Neuronal stem cell (in vitro differentiated cells): Measurements from ENCODE around the gene KRT222.

Source experiments
- DNase-seq: peaks from one replicate; pipeline ENCODE4 v3.0.0-alpha.2; 2013; ENCODE audit warnings: low spot score
- H2AFZ ChIP-seq: one replicate; pipeline ENCODE4 v1.6.1; 2013; ENCODE audit warnings: mild to moderate bottlenecking, low read length, inconsistent platforms
- H2AK5ac ChIP-seq: 2 replicates; pipeline ENCODE4 v1.6.1; 2013; ENCODE audit warnings: low read depth, mild to moderate bottlenecking, inconsistent platforms, low read length, moderate library complexity, mixed read lengths
- H2BK120ac ChIP-seq: 2 replicates; pipeline ENCODE4 v1.6.1; 2013; ENCODE audit warnings: low read depth, mild to moderate bottlenecking, inconsistent platforms, low read length, moderate library complexity, mixed read lengths
- H2BK12ac ChIP-seq: one replicate; pipeline ENCODE4 v1.6.1; 2013; ENCODE audit warnings: low read length, inconsistent platforms
- H2BK15ac ChIP-seq: 2 replicates; pipeline ENCODE4 v1.6.1; 2013; ENCODE audit warnings: mild to moderate bottlenecking, low read length, inconsistent platforms, mixed read lengths
- H2BK5ac ChIP-seq: one replicate; pipeline ENCODE4 v1.6.1; 2013; ENCODE audit warnings: inconsistent platforms, mild to moderate bottlenecking, low read length, moderate library complexity
- H3K14ac ChIP-seq: one replicate; pipeline ENCODE4 v1.6.1; 2013; ENCODE audit warnings: low read length, inconsistent platforms
- H3K18ac ChIP-seq: 2 replicates; pipeline ENCODE4 v1.6.1; 2013; ENCODE audit warnings: low read length, inconsistent platforms
- H3K23ac ChIP-seq: 2 replicates; pipeline ENCODE4 v1.6.1; 2013; ENCODE audit warnings: low read depth, mild to moderate bottlenecking, mixed read lengths, low read length, inconsistent platforms; ENCODE audit not compliant: poor library complexity
- H3K27ac ChIP-seq: replicated peaks from 3 replicates; pipeline ENCODE4 v1.5.1; 2013; ENCODE audit warnings: low read length, inconsistent platforms
- H3K27me3 ChIP-seq, 3 experiments: 2 replicates each; pipeline ENCODE4 v1.6.1; 2013; ENCODE audit warnings: low read length in 3 of 3, mild to moderate bottlenecking in 2 of 3, inconsistent platforms in 1 of 3, low read depth in 1 of 3, mixed read lengths in 1 of 3, moderate library complexity in 1 of 3; ENCODE audit not compliant: control insufficient read depth in 3 of 3, insufficient read depth in 3 of 3
- H3K36me3 ChIP-seq, 2 donors: replicated peaks in 1 of 2; 2 replicates each; pipeline ENCODE4 v1.6.1; 2013; ENCODE audit warnings: low read length in 2 of 2; ENCODE audit not compliant: control insufficient read depth in 2 of 2, insufficient read depth in 2 of 2
- H3K4ac ChIP-seq: 2 replicates; pipeline ENCODE4 v1.6.1; 2013; ENCODE audit warnings: inconsistent platforms, mild to moderate bottlenecking, low read length, moderate library complexity
- H3K4me1 ChIP-seq, 2 donors: 1 replicate in 1 of 2; 2 replicates in 1 of 2; pipeline ENCODE4 v1.6.1; 2013; ENCODE audit warnings: low read length in 2 of 2, low read depth in 1 of 2; ENCODE audit not compliant: control insufficient read depth in 2 of 2, insufficient read depth in 1 of 2
- H3K4me2 ChIP-seq: one replicate; pipeline ENCODE4 v1.6.1; 2013; ENCODE audit warnings: mild to moderate bottlenecking, low read length, inconsistent platforms; ENCODE audit not compliant: insufficient read depth, poor library complexity, severe bottlenecking
- H3K4me3 ChIP-seq, 2 donors: 2 replicates each; pipeline ENCODE4 v1.5.1; 2013; ENCODE audit warnings: low read length in 2 of 2, mild to moderate bottlenecking in 2 of 2, inconsistent platforms in 1 of 2, moderate library complexity in 1 of 2
- H3K79me1 ChIP-seq: one replicate; pipeline ENCODE4 v1.6.1; 2013; ENCODE audit warnings: low read depth, mild to moderate bottlenecking, inconsistent platforms, low read length, moderate library complexity
- H3K9ac ChIP-seq: one replicate; pipeline ENCODE4 v1.6.1; 2013; ENCODE audit warnings: mild to moderate bottlenecking, low read depth, low read length, inconsistent platforms; ENCODE audit not compliant: poor library complexity
- H3K9me3 ChIP-seq, 2 donors: replicated peaks in 1 of 2; 2 replicates each; pipeline versions ENCODE3 to v1.6.1; 2013; ENCODE audit warnings: low read length in 2 of 2, mild to moderate bottlenecking in 2 of 2, inconsistent platforms in 1 of 2, low read depth in 1 of 2, mixed read lengths in 1 of 2, moderate library complexity in 1 of 2; ENCODE audit not compliant: control insufficient read depth in 2 of 2, insufficient read depth in 1 of 2
- H4K8ac ChIP-seq: one replicate; pipeline ENCODE4 v1.6.1; 2013; ENCODE audit warnings: low read depth, mild to moderate bottlenecking, inconsistent platforms, low read length, moderate library complexity
- H4K91ac ChIP-seq: one replicate; pipeline ENCODE4 v1.6.1; 2013; ENCODE audit warnings: low read length, low read depth, mild to moderate bottlenecking, inconsistent platforms; ENCODE audit not compliant: poor library complexity
- WGBS, 2 donors: extraction: QIAGEN DNeasy Blood & Tissue Kit; methylation state at CpG; one replicate each; pipeline ENCODE4 v1.1.7; 2013; ENCODE audit warnings: missing lambda C conversion rate in 2 of 2, mixed read lengths in 1 of 2; ENCODE audit not compliant: insufficient read length in 2 of 2, insufficient replicate concordance in 1 of 2; ENCODE audit errors: extremely low coverage in 2 of 2; 5-methylcytosine and 5-hydroxymethylcytosine counted together

The KRT222 gene

DNA sequence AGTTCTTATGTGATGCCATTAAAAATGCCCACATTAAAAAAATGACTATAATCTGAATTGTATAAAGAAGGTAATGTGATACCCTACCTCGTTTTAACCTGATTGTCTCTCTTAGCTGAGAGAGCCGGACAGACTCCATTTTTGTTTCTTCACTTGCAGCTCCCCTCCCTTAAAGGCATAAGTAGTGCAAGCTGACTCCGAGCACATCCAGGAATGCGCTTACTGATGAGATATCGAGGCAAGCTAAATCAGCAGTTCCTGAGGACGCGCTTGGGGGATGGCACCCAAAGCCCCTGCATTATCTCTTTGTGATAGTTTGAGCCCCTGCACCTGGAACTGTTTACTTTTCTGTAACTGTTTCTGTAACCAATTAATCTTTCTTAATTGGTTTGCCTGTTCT, 32.3 kb upstream of the KRT222 start:
- Histone ChIP-seq H3K23ac (no peak overlapping the region), H3K18ac (no peak overlapping the region), H3K36me3 (no peaks in the 10 kb centered on the region), H2BK15ac (no peak overlapping the region), H2BK120ac (no peak overlapping the region), H3K9ac (no peak overlapping the region), H3K4ac (no peak overlapping the region), H2AFZ (no peak overlapping the region), H3K14ac (no peak overlapping the region), H3K4me1 (peaks cover 0 to 2% of the 10 kb centered on the region in 2 donors), H3K9me3 (no peaks in the 10 kb centered on the region), H2BK5ac (no peak overlapping the region), H3K79me1 (no peaks in the 10 kb centered on the region), H3K27ac (no peak overlapping the region), H2AK5ac (no peak overlapping the region), H2BK12ac (no peak overlapping the region), H3K4me3 (no peak overlapping the region), H4K8ac (no peak overlapping the region), H4K91ac (no peak overlapping the region), H3K27me3 (peaks cover 0 to 23% (median 0%) of the 10 kb centered on the region in 3 experiments), H3K4me2 (no peak overlapping the region)
- no peak for DNase-seq
- WGBS, 2 donors = no CpG with 5 or more reads among the region's 7 CpGs

DNA sequence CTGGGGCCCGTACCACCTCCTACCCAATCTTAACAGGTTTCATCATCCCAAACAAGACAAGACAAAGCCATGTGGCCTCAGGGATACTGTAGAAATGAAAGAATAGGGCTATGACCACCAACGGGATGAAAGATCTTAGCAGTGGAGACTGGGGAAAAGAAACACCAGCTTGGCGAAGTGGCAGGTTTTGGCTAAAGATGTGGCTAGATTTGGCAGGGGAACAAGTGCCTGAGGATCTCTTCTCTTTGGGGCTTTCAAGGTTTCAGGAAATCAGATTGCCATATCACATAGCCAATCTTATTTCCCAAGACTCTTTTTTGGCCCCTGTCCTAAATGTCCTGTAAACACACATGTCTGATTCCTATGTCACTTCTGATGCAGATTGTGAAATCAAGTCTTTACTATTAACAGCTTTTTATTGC, 31.7 kb upstream of the KRT222 start:
- Histone ChIP-seq H2BK120ac (no peak overlapping the region), H3K9me3 (no peaks in the 10 kb centered on the region), H3K4me2 (no peak overlapping the region), H3K9ac (no peak overlapping the region), H3K27me3 (peaks cover 0 to 23% (median 0%) of the 10 kb centered on the region in 3 experiments), H3K23ac (no peak overlapping the region), H3K18ac (no peak overlapping the region), H2BK12ac (no peak overlapping the region), H4K8ac (no peak overlapping the region), H3K4me1 (peaks cover 0 to 2% of the 10 kb centered on the region in 2 donors), H3K4ac (no peak overlapping the region), H3K79me1 (no peaks in the 10 kb centered on the region), H3K36me3 (no peaks in the 10 kb centered on the region), H2BK5ac (no peak overlapping the region), H3K27ac (no peak overlapping the region), H2BK15ac (no peak overlapping the region), H3K4me3 (no peak overlapping the region), H4K91ac (no peak overlapping the region), H2AFZ (no peak overlapping the region), H3K14ac (no peak overlapping the region), H2AK5ac (no peak overlapping the region)
- no peak for DNase-seq
- WGBS, 2 donors = no CpG with 5 or more reads among the region's 3 CpGs

DNA sequence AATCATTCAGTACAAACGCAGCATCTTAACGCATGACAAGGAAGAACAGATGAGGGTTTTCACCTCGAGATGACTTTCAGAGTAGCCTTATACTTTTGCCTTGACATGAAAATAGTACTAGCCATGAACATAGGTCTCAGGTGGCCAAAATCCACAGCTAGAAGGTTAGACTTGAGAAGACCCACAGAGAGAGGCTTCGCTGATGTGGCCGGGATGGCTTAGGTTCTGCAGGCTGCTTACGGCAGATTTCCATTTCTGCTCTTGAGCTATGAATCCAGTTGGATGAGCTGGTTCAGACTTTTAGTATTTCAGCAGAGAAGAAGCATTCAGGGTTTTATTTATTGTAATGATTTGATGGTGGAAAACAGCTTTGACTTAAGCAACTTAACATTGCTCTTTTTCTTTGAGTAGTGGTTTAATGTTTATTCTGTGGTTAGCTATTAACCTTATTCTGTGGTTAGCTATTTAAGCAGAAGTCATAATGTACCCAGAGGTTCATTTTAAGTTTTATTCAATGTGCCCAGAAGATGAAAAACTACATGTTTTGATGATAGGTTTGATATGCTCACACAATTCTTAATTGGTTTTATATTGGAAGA, 31.0 kb upstream of the KRT222 start:
- H3K9ac ChIP-seq = no peak overlapping the region
- no CpG with 5 or more reads among the region's 6 CpGs for WGBS, 2 donors
- no peaks in the 10 kb centered on the region for H3K79me1 ChIP-seq
- H4K91ac ChIP-seq = no peak overlapping the region
- H2AFZ ChIP-seq = no peak overlapping the region
- no peak overlapping the region for H3K4ac ChIP-seq
- H2BK5ac ChIP-seq = no peak overlapping the region
- H3K4me3 ChIP-seq = no peak overlapping the region
- H3K18ac ChIP-seq = no peak overlapping the region
- H3K27ac ChIP-seq = no peak overlapping the region
- no peak overlapping the region for H3K4me2 ChIP-seq
- H2BK120ac ChIP-seq = no peak overlapping the region
- no peak for DNase-seq
- peaks cover 0 to 21% (median 0%) of the 10 kb centered on the region in 3 experiments for H3K27me3 ChIP-seq
- H2BK12ac ChIP-seq = no peak overlapping the region
- no peak overlapping the region for H3K23ac ChIP-seq
- no peak overlapping the region for H3K14ac ChIP-seq
- no peaks in the 10 kb centered on the region for H3K9me3 ChIP-seq
- H2BK15ac ChIP-seq = no peak overlapping the region
- no peak overlapping the region for H4K8ac ChIP-seq
- no peaks in the 10 kb centered on the region for H3K36me3 ChIP-seq
- no peak overlapping the region for H2AK5ac ChIP-seq
- peaks cover 0 to 2% of the 10 kb centered on the region in 2 donors for H3K4me1 ChIP-seq

DNA sequence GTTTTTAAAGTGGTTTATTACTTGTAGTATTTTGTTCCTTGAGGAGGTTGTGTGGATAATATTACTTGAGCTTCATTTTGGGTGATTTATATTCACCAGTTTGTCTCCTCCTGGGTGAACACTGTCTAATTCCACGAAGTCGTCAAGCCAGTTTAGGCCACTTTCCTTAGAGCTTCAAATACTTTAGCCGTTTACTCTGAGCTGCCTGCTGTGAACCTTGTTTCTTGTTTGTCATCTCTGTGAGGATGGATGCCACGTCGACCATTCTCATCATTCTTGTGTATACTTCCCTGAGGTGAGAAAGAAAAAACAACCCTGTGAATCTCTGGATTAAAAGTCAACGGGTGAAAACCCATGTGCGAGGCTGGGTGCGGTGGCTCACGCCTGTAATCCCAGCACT, 29.6 kb upstream of the KRT222 start:
- Histone ChIP-seq H2AFZ (no peak overlapping the region), H2BK120ac (no peak overlapping the region), H2BK15ac (no peak overlapping the region), H3K14ac (no peak overlapping the region), H3K4me2 (no peak overlapping the region), H3K36me3 (no peaks in the 10 kb centered on the region), H3K9ac (no peak overlapping the region), H3K23ac (no peak overlapping the region), H3K4ac (no peak overlapping the region), H2BK5ac (no peak overlapping the region), H4K8ac (no peak overlapping the region), H3K4me1 (peaks cover 0 to 2% of the 10 kb centered on the region in 2 donors), H3K27me3 (peaks cover 0 to 21% (median 0%) of the 10 kb centered on the region in 3 experiments), H4K91ac (no peak overlapping the region), H3K18ac (no peak overlapping the region), H3K27ac (no peak overlapping the region), H3K79me1 (no peaks in the 10 kb centered on the region), H3K9me3 (no peaks in the 10 kb centered on the region), H2AK5ac (no peak overlapping the region), H3K4me3 (no peak overlapping the region), H2BK12ac (no peak overlapping the region)
- DNase-seq = no peak
- WGBS, 2 donors = no CpG with 5 or more reads among the region's 9 CpGs
